GM21737 (cell line): ENCODE measurements around the gene SEC24D.

Experiments
- ATAC-seq: cut with Tn5 transposase; IDR thresholded peaks from one replicate; pipeline ENCODE4 v1.9.1; 2021; ENCODE audit warnings: mild to moderate bottlenecking, moderate library complexity; ENCODE audit not compliant: unreplicated experiment

The SEC24D gene

GRCh38 chr4:118730683-118731082 lies 105.2 kb downstream of the SEC24D start:
- no peak for ATAC-seq

- no peak for ATAC-seq
Observed at GRCh38 chr4:118729287-118730286, 106.3 kb downstream of the SEC24D start.

DNA sequence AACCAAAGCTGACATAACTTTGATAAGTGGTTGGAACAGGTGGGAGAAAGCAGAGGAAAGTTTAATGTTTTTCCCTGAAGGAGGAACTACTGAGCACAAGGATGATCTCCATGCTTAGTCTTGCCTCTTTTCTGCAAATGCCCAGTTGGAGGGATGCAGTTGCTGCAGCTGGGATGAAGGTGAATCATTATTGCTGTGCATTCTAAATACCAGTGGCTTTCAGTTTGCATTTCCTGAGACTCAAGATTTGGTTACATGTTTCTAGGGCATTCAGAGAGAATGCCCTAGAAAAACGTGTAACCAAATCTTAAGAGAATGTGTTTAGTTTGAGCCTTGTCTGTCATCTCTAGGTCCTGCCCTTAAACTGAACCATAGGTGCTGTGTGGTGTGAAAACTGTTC lies 108.6 kb downstream of the SEC24D start:
- ATAC-seq, result no peak

- no peak for ATAC-seq
Observed at GRCh38 chr4:118723369-118723768, 112.6 kb downstream of the SEC24D start.

DNA sequence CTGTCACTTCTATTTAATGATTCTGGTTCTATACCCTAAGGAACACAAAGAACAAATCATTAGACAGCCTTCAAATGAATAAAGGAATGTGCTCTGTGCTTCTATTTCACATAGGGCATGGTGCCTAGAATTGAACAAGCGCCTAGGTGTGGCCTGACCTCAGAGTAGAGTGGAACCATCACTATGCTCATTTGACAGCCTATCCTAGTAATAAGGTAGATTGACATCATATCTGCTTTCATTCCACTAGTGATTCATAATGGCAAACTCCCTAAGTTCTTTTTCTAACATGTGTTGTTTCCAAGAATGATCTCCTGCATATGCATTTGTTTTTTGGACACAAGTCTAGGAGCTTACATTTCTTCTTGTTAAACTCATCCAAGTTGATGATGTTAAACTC lies 114.2 kb downstream of the SEC24D start:
- no peak for ATAC-seq

DNA sequence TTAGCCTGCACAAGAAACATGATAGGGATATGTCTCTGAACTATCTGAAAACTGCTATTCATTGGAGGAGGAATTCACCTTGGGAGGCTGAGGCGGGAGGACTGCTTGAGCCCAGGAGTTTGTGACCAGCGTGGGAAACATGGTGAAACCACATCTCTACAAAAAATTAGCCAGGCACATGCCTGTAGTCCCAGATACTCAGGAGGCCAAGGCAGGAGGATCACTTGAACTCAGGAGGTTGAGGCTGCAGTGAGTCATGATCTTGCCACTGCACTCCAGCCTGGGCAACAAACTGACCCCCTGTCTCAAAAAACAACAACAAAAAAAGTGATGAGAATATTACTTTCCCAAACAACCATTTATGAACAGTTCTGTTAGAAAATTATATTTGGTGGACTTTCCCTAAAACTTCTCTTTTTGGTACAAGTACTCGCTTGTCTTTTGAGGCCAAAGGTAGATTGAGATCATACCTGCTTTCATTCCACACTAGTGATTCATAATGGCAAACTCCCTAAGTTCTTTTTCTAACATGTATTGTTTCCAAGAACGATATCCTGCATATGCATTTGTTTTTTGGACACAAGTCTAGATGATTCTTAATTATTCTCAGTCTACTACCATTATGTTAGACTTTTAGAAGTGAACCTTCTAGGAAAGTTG lies 117.3 kb downstream of the SEC24D start:
- ATAC-seq, result no peak

DNA sequence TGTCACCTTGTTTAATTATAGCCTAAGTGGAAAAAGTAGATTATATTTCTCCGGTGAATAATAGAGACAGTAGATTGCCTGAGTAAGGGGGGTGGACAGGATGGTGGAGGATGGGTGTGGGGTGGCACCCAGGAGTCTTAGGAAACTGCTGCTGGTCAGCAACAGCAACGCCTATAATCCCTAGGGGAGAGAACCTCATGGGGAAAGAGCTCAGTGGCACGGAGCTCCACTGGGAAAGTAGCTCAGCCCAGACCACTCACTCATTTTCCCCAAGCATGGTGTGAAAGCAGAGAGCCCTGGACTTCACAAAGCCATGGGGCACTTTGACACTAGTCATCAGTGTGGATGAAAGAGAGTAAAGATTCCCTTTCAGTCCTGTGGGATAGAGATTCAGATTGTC lies 119.6 kb downstream of the SEC24D start:
- ATAC-seq, result no peak

GRCh38 chr4:118714682-118715081 lies 121.2 kb downstream of the SEC24D start:
- no peak for ATAC-seq

- no peak for ATAC-seq
Observed at GRCh38 chr4:118712872-118713271, 123.1 kb downstream of the SEC24D start.

GRCh38 chr4:118711052-118711451 lies 124.9 kb downstream of the SEC24D start:
- ATAC-seq, result no peak

GRCh38 chr4:118703118-118703517 lies 132.8 kb downstream of the SEC24D start:
- ATAC-seq, result no peak

GRCh38 chr4:118684873-118685811 lies 150.8 kb downstream of the SEC24D start, which contains the start of gene METTL14:
Gene METTL14, plus strand, starts transcription at chr4:118685392. Its CDS starts 143 bp downstream, at chr4:118685535.
- ATAC-seq, result peak; percentile 99

DNA sequence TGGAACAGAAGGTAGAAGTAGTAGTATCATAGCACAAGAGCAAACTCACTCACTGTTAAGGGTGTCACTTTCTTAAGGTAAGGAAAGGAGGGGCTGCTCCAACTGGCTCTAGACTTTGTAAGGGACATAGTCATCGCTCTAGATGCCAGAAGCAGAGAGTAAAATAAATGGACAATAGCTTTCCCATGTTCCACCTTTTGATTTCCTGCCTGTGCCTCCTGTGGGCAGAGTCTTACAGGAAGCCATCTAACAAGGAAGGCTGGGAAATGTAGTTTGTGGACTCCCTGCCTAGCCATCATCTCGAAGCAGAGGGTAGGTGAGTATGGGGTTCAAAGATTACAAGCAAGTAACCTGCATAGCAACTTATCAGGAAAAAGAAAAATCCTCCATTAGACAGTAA lies 152.4 kb downstream of the SEC24D start:
- no peak for ATAC-seq

DNA sequence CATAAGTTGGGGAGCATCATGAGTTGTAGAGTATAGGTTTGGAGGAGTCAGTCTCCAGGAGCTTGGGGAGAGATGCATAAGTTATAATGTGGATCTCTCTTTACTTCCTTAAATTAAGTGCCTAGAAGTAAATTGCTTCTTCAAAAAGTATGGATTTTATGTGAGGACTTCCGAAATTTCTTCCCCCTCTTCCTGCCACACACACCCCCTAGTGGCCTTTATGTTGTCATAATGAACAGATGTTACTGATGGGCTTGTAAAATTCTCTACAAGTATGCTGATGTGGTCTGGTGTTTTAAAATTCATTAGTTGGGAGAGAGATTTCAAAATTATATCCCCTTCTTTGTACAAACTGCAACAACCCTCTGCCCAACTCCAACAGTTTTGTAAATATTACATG lies 153.0 kb downstream of the SEC24D start:
- no peak for ATAC-seq

- ATAC-seq, result no peak
Observed at GRCh38 chr4:118680808-118681207, 155.1 kb downstream of the SEC24D start.

DNA sequence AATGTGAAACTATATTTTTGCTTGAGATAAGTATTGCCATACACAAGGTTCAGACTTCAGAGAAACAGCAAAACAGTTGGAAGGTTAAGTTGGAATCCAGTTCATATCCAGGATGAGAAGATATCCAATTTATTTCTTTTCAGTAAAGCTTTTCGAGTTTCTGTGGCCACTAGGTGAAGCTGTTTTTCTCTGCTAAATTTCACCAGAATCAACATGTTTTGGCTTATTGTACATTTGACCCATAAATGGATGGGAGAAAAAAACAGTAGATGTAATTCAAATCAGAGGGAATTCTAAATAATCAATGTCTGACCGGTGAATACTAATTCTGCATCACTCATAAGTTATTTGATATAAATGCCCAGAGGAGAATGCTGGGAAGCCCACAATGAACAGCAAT lies 159.8 kb downstream of the SEC24D start:
- ATAC-seq, result no peak
